ENCODE results near the gene SDK2. TPM values are rescaled to one million over a fixed set of nuclear protein-coding genes. Genes with fewer than 3 reads are reported as not detected.

Gene SDK2
- total RNA-seq, 2 donors from 2014 or later = 0.26 to 0.33 TPM

- ATAC-seq (no peak), DNase-seq (no peak)
- Histone ChIP-seq H3K9me3 (no peaks in the 10 kb centered on the region), H3K36me3 (replicated peaks in 1 of 2; ENCODE audit: insufficient read depth in 1 of 2, low read depth in 2 of 2) (no peaks in the 10 kb centered on the region), H3K4me1 (peaks cover 6% of the 10 kb centered on the region), H3K4me3 (no peak overlapping the region), H3K27ac (no peak overlapping the region), H3K27me3 (no peaks in the 10 kb centered on the region)
- TF ChIP-seq POLR2A (IDR thresholded peaks at IDR 0.05) (no peak), CTCF (IDR thresholded peaks at IDR 0.05) (no peak)
- 66 to 70% methylated on average over 5 of the region's 5 CpGs for WGBS, 2 donors
- intact Hi-C loops (cut with DNase I) = no loop called here
These were observed 10.0 kb upstream of the SDK2 start for GRCh38 chr17:73654241-73654640.

- H3K4me1 ChIP-seq = peaks cover 6% of the 10 kb centered on the region
- no peak for TF ChIP-seq POLR2A (IDR thresholded peaks at IDR 0.05)
- TF ChIP-seq CTCF (IDR thresholded peaks at IDR 0.05) = no peak
- H3K27me3 ChIP-seq = no peaks in the 10 kb centered on the region
- H3K36me3 ChIP-seq (replicated peaks in 1 of 2; ENCODE audit: insufficient read depth in 1 of 2, low read depth in 2 of 2) = no peaks in the 10 kb centered on the region
- no peak overlapping the region for H3K27ac ChIP-seq
- no peak overlapping the region for H3K4me3 ChIP-seq
- no peaks in the 10 kb centered on the region for H3K9me3 ChIP-seq
- intact Hi-C loops (cut with DNase I) = no loop called here
- DNase-seq (no peak), ATAC-seq (no peak)
- WGBS, 2 donors = 53 to 68% methylated on average over 1 of the region's 1 CpG
These were observed 9.6 kb upstream of the SDK2 start for GRCh38 chr17:73653810-73654209.

GRCh38 chr17:73652886-73653480 lies 8.7 kb upstream of the SDK2 start:
- no peak for TF ChIP-seq POLR2A (IDR thresholded peaks at IDR 0.05)
- TF ChIP-seq CTCF (IDR thresholded peaks at IDR 0.05) = no peak
- intact Hi-C loops (cut with DNase I) = no loop called here
- H3K27ac ChIP-seq = no peak overlapping the region

GRCh38 chr17:73650617-73651200 lies 6.5 kb upstream of the SDK2 start:
- H3K4me3 ChIP-seq = no peak overlapping the region
- no peaks in the 10 kb centered on the region for H3K9me3 ChIP-seq
- ATAC-seq (no peak), DNase-seq (no peak)
- no peaks in the 10 kb centered on the region for H3K36me3 ChIP-seq (replicated peaks in 1 of 2; ENCODE audit: insufficient read depth in 1 of 2, low read depth in 2 of 2)
- 65 to 71% methylated on average over 11 of the region's 11 CpGs for WGBS, 2 donors
- H3K4me1 ChIP-seq = no peaks in the 10 kb centered on the region
- no peak for TF ChIP-seq POLR2A (IDR thresholded peaks at IDR 0.05)
- no peak for TF ChIP-seq CTCF (IDR thresholded peaks at IDR 0.05)
- H3K27me3 ChIP-seq = peaks cover 0 to 3% of the 10 kb centered on the region in 2 donors
- intact Hi-C loops (cut with DNase I) = no loop called here
- no peak overlapping the region for H3K27ac ChIP-seq

More at GRCh38 chr17:73652886-73653480, 8.7 kb upstream of the SDK2 start:
- 61 to 91% methylated on average over 3 of the region's 3 CpGs for WGBS, 2 donors
- H3K4me3 ChIP-seq = no peak overlapping the region
- no peaks in the 10 kb centered on the region for H3K27me3 ChIP-seq
- ATAC-seq = no peak
- no peaks in the 10 kb centered on the region for H3K9me3 ChIP-seq
- H3K36me3 ChIP-seq (replicated peaks in 1 of 2; ENCODE audit: insufficient read depth in 1 of 2, low read depth in 2 of 2) = no peaks in the 10 kb centered on the region
- no peak for DNase-seq
- peaks cover 6% of the 10 kb centered on the region for H3K4me1 ChIP-seq

- no peak for ATAC-seq
- 33 to 48% methylated on average over 2 of the region's 2 CpGs for WGBS, 2 donors
- no peak for DNase-seq
- no peaks in the 10 kb centered on the region for H3K9me3 ChIP-seq
- peaks cover 4% of the 10 kb centered on the region for H3K4me1 ChIP-seq
- H3K4me3 ChIP-seq = no peak overlapping the region
- H3K36me3 ChIP-seq (replicated peaks in 1 of 2; ENCODE audit: insufficient read depth in 1 of 2, low read depth in 2 of 2) = no peaks in the 10 kb centered on the region
- intact Hi-C loops (cut with DNase I) = no loop called here
- H3K27me3 ChIP-seq = peaks cover 0 to 7% of the 10 kb centered on the region in 2 donors
- TF ChIP-seq CTCF (IDR thresholded peaks at IDR 0.05) = no peak
- TF ChIP-seq POLR2A (IDR thresholded peaks at IDR 0.05) = no peak
- no peak overlapping the region for H3K27ac ChIP-seq
These were observed 5.9 kb upstream of the SDK2 start for GRCh38 chr17:73650140-73650539.
